HG02798 (cell line): ENCODE measurements around the gene CD244.

Experiments used
- ATAC-seq: cut with Tn5 transposase; IDR thresholded peaks from one replicate; pipeline ENCODE4 v1.9.1; 2021; ENCODE audit warnings: mild to moderate bottlenecking; ENCODE audit not compliant: unreplicated experiment, poor library complexity

Gene CD244

GRCh38 chr1:160818207-160818937, 44.3 kb downstream of the CD244 start:
- no peak for ATAC-seq

GRCh38 chr1:160814856-160815255, 47.8 kb downstream of the CD244 start:
- ATAC-seq: no peak

- no peak for ATAC-seq
Observed at GRCh38 chr1:160814316-160814715, 48.4 kb downstream of the CD244 start.

- ATAC-seq: peak; percentile 49
Observed at GRCh38 chr1:160813215-160813614, 49.5 kb downstream of the CD244 start.

- no peak for ATAC-seq
Observed at GRCh38 chr1:160811147-160811546, 51.5 kb downstream of the CD244 start.

GRCh38 chr1:160810486-160810885, 52.2 kb downstream of the CD244 start:
- no peak for ATAC-seq

DNA sequence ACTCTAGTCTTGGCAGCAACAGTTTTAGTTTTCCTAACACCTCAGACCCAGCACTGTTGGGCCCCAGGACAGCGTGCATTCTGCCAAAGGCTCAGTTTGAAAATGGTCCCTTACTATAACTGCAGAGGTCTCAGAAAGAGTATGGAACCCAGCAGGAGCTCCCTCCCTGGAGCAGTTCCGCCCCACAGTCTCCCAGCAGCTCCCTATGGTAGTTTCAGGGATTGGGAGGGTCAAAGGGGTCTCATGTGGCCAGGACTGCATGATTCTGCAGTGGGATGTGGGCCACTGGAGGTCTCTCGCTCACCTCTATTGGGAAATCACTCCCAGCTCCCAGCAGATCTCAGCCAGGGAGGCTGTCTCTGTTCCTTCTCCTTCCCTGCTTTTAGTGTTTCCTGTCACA, 54.4 kb downstream of the CD244 start:
- no peak for ATAC-seq

GRCh38 chr1:160807738-160808137, 54.9 kb downstream of the CD244 start:
- ATAC-seq: no peak

- no peak for ATAC-seq
Observed at GRCh38 chr1:160807247-160807646, 55.4 kb downstream of the CD244 start.

DNA sequence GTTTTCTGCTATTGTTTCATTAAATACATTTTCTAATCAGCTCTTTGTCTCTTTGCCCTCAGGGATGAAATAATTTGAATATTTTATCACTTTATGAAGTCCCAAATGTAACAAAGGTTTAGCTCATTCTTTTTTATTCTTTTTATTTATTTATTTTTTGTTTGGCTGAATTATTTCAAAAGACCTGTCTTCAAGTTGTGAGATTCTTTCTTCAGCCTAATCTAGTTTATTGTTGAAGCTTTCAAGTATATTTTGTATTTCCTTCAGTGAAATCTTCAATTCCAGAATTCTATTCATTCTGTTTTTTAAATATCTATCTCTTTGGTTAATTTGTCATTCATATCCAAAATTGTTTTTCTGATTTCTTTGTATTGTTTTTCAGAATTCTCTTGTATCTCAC, 55.9 kb downstream of the CD244 start:
- no peak for ATAC-seq

- ATAC-seq: no peak
Observed at GRCh38 chr1:160806109-160806665, 56.5 kb downstream of the CD244 start.

GRCh38 chr1:160801836-160802580, 60.7 kb downstream of the CD244 start:
- no peak for ATAC-seq

GRCh38 chr1:160800645-160801408, 61.9 kb downstream of the CD244 start:
- ATAC-seq: no peak

- no peak for ATAC-seq
Observed at GRCh38 chr1:160800142-160800541, 62.5 kb downstream of the CD244 start.

GRCh38 chr1:160799641-160800040, 63.0 kb downstream of the CD244 start:
- ATAC-seq: no peak

GRCh38 chr1:160798439-160798838, 64.2 kb downstream of the CD244 start:
- no peak for ATAC-seq

DNA sequence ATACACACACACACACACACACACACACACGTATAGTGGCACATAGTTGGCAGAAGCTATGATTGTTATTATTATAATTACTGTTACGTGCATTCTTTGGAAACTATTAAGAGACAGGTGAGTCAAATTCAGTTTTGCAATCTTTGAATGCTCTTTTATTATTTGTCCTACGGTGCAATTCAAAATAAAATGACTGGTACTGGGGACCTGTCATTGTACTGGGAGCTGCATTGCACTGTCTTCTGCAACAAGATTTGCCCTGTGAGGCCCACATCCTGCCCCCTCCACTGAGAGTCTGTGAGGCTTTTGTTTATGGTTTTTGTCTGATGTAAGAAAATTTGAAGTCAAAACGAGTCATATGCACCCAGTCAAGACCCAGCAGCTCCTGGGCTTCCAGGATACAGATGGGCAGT, 64.8 kb downstream of the CD244 start:
- no peak for ATAC-seq

DNA sequence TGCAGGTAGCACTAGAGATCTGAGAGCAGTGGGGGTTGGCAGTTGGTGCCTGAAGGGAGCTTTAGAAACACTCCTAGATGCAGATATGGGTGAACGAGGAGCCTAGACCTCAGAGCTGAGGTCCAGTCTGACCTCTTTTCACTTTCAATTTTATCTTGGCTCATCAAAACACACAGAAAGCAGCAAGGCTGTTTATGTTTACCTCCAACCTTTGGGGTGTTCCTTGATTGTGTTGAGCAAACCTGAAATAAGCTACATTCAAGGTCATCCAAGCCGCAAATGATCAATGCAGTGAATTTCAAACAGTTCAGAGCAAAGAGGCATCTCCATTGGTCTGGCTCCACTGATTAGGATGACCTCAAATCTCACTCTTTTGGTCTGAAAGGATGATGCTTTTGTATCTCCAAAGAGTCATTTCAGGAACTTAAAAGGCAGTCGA, 65.4 kb downstream of the CD244 start:
- ATAC-seq: peak; percentile 32

DNA sequence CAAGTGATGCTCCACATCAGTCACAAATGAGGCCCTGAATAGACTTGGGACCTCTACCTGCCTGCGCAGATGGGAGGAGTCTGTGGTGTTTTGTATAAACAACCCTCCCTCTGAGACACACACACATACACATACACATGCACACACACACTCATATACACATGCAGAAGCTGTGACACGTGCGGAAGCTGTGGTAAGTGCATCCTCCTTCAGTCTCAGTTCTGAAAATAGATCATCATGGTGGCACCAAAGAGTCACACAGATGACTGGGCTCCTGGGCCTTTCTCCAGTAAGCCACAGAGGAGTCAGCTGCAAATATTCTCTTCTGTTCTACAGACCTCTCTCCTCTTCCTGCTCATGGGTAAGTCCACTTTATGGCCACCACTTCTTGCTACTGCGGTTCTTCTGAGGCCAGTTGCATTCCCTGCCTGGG, 66.7 kb downstream of the CD244 start, which contains the start of gene LY9:
TSS of gene LY9 (plus strand) at position 224 of the 433 bp plus-strand sequence. CDS start at position 238, 14 bp downstream.
- peak; percentile 81 for ATAC-seq

GRCh38 chr1:160794376-160794775, 68.3 kb downstream of the CD244 start:
- no peak for ATAC-seq
